Spleen (tissue), 11 donors: ENCODE measurements around the gene DCP1A. TPM values are rescaled to one million over a fixed set of nuclear protein-coding genes. Genes with fewer than 3 reads are reported as not detected.
"Not testable (repeated sequence)": the region's sequence is repeated elsewhere in the genome, so short reads cannot be mapped to it uniquely, and the experiment has no call there.

ENCODE experiments used
- DNase-seq: peaks from one replicate; pipeline ENCODE4 v3.0.0-alpha.2; 2020
- H3K27ac ChIP-seq, 8 donors: fragments of 200-600 bp; sonication (generic) in 7 of 8; 1 replicate in 4 of 8; 2 replicates in 4 of 8; pipeline versions ENCODE4 v1.5.0 to v1.8.0; 2016 to 2021; ENCODE audit warnings: inconsistent platforms in 4 of 8, mild to moderate bottlenecking in 4 of 8, moderate library complexity in 1 of 8
- H3K27me3 ChIP-seq, 7 donors: fragments of 200-600 bp; sonication (generic) in 6 of 7; replicated peaks in 1 of 7; 1 replicate in 4 of 7; 2 replicates in 3 of 7; pipeline versions ENCODE4 v1.5.0 to v1.8.0; 2016 to 2021; ENCODE audit warnings: inconsistent platforms in 3 of 7, mild to moderate bottlenecking in 1 of 7
- H3K36me3 ChIP-seq, 6 donors: fragments of 200-600 bp; sonication (generic) in 5 of 6; 1 replicate in 4 of 6; 2 replicates in 2 of 6; pipeline versions ENCODE4 v1.5.0 to v1.8.0; 2016 to 2021; ENCODE audit warnings: inconsistent platforms in 2 of 6
- H3K4me1 ChIP-seq, 6 donors: fragments of 200-600 bp; sonication (generic) in 5 of 6; 1 replicate in 3 of 6; 2 replicates in 3 of 6; pipeline versions ENCODE4 v1.5.0 to v1.8.0; 2016 to 2021; ENCODE audit warnings: inconsistent platforms in 3 of 6
- H3K4me3 ChIP-seq, 8 donors: fragments of 200-600 bp; sonication (generic) in 7 of 8; 1 replicate in 4 of 8; 2 replicates in 4 of 8; pipeline versions ENCODE4 v1.5.0 to v1.8.0; 2016 to 2021; ENCODE audit warnings: inconsistent platforms in 4 of 8, mild to moderate bottlenecking in 4 of 8, moderate library complexity in 2 of 8
- H3K9me3 ChIP-seq, 8 donors: fragments of 200-600 bp; sonication (generic) in 7 of 8; 1 replicate in 4 of 8; 2 replicates in 4 of 8; pipeline versions ENCODE4 v1.5.0 to v1.8.0; 2016 to 2021; ENCODE audit warnings: inconsistent platforms in 4 of 8
- POLR2A ChIP-seq, 3 donors: fragments of 450-650 bp; IDR thresholded peaks; one replicate each; pipeline ENCODE4 v1.5.1; 2017; ENCODE audit warnings: antibody characterized with exemption in 3 of 3, mild to moderate bottlenecking in 1 of 3
- POLR2AphosphoS5 ChIP-seq, 3 donors: sonication (generic); formaldehyde crosslinking; IDR thresholded peaks; one replicate each; pipeline ENCODE4 v1.5.1; 2017; ENCODE audit warnings: antibody characterized with exemption in 3 of 3
- WGBS, 5 donors: extraction: QIAGEN DNeasy Blood & Tissue Kit in 3 of 5; methylation state at CpG; one replicate each; pipeline versions ENCODE4 v1.1.5 to v1.1.7; 2013 to 2018; 5-methylcytosine and 5-hydroxymethylcytosine counted together
- intact Hi-C: fragments of 100-400 bp; cut with DNase I; formaldehyde crosslinking; loops from one replicate; pipeline ENCODE4 v1.15.0; 2023; ENCODE audit warnings: low total_unique reads
- polyA plus RNA-seq, 3 donors: library from polyadenylated mRNA; stranded (reverse); fragments of 200-250 nt; gene quantifications; one replicate each; pipeline ENCODE4 v1.2.1, GENCODE V29; 2013
- total RNA-seq, 7 donors: library from RNA; depleted of rRNA in 3 of 7; stranded (reverse); fragments of >200 nt in 3 of 7; fragmentation: NEBNext Ultra II Directional in 4 of 7; extraction: Animal tissue kit (Norgen Biotek cat#: 25700) in 4 of 7; gene quantifications; one replicate each; pipeline versions ENCODE4 v1.1.0 to v1.2.1, GENCODE V29; 2016 to 2021
- TF ChIP-seq, protein P1 (sequence below), 11 experiments: fragments of 200-600 bp in 7 of 11; fragments of 450-650 bp in 4 of 11; sonication (generic) in 4 of 11; IDR thresholded peaks in 8 of 11; conservative IDR thresholded peaks in 3 of 11; 1 replicate in 7 of 11; 2 replicates in 4 of 11; pipeline versions ENCODE4 v1.4.0 to v1.8.0; 2016 to 2021; ENCODE audit warnings: antibody characterized with exemption in 11 of 11, inconsistent platforms in 4 of 11, mild to moderate bottlenecking in 1 of 11
- donor health status: healthy with polysubstance abuse.
- donor health status: DM: no; HTN: no; CAD: no; lungs with moderate emphysema.
- donor health status: DM: no; HTN: no; CAD: no.
- donor health status: Bipolar disorder and iron deficiency.
- donor health status: healthy.
- donor health status: DM: no; HTN: no; CAD: no.
- donor health status: DM: yes; HTN: yes; CAD: no.

Gene DCP1A
- total and polyA plus RNA-seq, 10 donors = 4.0 to 28.1 (median 23.3) TPM

- Histone ChIP-seq H3K4me1 (peaks cover 0 to 29% (median 8%) of the 10 kb centered on the region in 6 donors), H3K36me3 (no peaks in the 10 kb centered on the region), H3K4me3 (no peak overlapping the region), H3K27ac (no peak overlapping the region), H3K9me3 (no peaks in the 10 kb centered on the region), H3K27me3 (no peaks in the 10 kb centered on the region)
- no peak for DNase-seq
- WGBS, 5 donors = 71 to 81% (median 76%) methylated on average over 7 to 10 of the region's 10 CpGs
- TF ChIP-seq POLR2AphosphoS5 (IDR thresholded peaks at IDR 0.05) (no peak), POLR2A (IDR thresholded peaks at IDR 0.05) (no peak)
- TF ChIP-seq, protein P1, sequence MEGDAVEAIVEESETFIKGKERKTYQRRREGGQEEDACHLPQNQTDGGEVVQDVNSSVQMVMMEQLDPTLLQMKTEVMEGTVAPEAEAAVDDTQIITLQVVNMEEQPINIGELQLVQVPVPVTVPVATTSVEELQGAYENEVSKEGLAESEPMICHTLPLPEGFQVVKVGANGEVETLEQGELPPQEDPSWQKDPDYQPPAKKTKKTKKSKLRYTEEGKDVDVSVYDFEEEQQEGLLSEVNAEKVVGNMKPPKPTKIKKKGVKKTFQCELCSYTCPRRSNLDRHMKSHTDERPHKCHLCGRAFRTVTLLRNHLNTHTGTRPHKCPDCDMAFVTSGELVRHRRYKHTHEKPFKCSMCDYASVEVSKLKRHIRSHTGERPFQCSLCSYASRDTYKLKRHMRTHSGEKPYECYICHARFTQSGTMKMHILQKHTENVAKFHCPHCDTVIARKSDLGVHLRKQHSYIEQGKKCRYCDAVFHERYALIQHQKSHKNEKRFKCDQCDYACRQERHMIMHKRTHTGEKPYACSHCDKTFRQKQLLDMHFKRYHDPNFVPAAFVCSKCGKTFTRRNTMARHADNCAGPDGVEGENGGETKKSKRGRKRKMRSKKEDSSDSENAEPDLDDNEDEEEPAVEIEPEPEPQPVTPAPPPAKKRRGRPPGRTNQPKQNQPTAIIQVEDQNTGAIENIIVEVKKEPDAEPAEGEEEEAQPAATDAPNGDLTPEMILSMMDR (IDR thresholded peaks at IDR 0.05 in 8 of 11, conservative IDR thresholded peaks at IDR 0.05 in 3 of 11) = no peak
- intact Hi-C loops = no loop called here
Measured at GRCh38 chr3:53273146-53273670, 74.1 kb downstream of the DCP1A start.

GRCh38 chr3:53269888-53270880 is 77.2 kb downstream of the DCP1A start:
- WGBS, 5 donors = 17 to 62% (median 31%) methylated on average over 8 to 12 of the region's 12 CpGs
- intact Hi-C loops = no loop called here
- TF ChIP-seq POLR2AphosphoS5 (IDR thresholded peaks at IDR 0.05) (peak; percentile 65 to 73 (median 68)), POLR2A (IDR thresholded peaks at IDR 0.05) (no peak)
- H3K36me3 ChIP-seq = no peaks in the 10 kb centered on the region
- H3K4me1 ChIP-seq = peaks cover 0 to 29% (median 8%) of the 10 kb centered on the region in 6 donors
- peak; percentile 85 for DNase-seq
- peak overlapping the region; percentile 35 to 92 (median 80) for H3K27ac ChIP-seq
- no peaks in the 10 kb centered on the region for H3K27me3 ChIP-seq
- H3K4me3 ChIP-seq = peak overlapping the region in 3 of 8 donors; percentile 10 to 39 (median 20)
- no peaks in the 10 kb centered on the region for H3K9me3 ChIP-seq

- DNase-seq, H3K36me3 ChIP-seq, H3K9me3 ChIP-seq, H3K4me3 ChIP-seq, H3K27me3 ChIP-seq, intact Hi-C loops: not testable (repeated sequence)
- 90 to 95% (median 92%) methylated on average over 11 of the region's 11 CpGs for WGBS, 5 donors
- Histone ChIP-seq H3K4me1 (peaks cover 0 to 29% (median 8%) of the 10 kb centered on the region in 6 donors), H3K27ac (peak overlapping the region in 7 of 8 donors; percentile 70 to 92 (median 82))
Measured at GRCh38 chr3:53269193-53269592, 78.2 kb downstream of the DCP1A start.

DNA sequence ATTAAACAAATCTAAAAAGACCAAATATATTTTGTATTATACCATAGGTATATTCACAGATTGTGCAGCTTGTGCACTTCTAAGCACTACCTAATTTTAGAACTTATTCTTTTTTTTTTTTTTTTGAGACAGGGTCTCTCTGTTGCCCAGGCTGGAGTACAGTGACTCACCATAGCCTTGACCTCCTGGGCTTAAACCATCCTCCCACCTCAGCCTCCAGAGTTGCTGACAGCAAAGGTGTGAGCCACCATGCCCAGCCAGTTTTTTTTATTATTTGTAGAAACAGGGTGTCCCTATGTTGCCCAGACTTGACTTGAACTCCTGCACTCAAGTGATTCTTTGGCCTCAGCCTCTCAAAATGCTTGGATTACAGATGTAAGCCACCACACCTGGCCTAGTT is 79.6 kb downstream of the DCP1A start:
- Histone ChIP-seq H3K9me3 (no peaks in the 10 kb centered on the region), H3K36me3 (no peaks in the 10 kb centered on the region), H3K4me3 (no peak overlapping the region), H3K27me3 (no peaks in the 10 kb centered on the region), H3K4me1 (peaks cover 0 to 29% (median 8%) of the 10 kb centered on the region in 6 donors), H3K27ac (no peak overlapping the region)
- no peak for DNase-seq
- intact Hi-C loops = no loop called here
- TF ChIP-seq POLR2AphosphoS5 (IDR thresholded peaks at IDR 0.05) (no peak), POLR2A (IDR thresholded peaks at IDR 0.05) (no peak)
- TF ChIP-seq, protein P1 (IDR thresholded peaks at IDR 0.05 in 8 of 11, conservative IDR thresholded peaks at IDR 0.05 in 3 of 11) = no peak

DNA sequence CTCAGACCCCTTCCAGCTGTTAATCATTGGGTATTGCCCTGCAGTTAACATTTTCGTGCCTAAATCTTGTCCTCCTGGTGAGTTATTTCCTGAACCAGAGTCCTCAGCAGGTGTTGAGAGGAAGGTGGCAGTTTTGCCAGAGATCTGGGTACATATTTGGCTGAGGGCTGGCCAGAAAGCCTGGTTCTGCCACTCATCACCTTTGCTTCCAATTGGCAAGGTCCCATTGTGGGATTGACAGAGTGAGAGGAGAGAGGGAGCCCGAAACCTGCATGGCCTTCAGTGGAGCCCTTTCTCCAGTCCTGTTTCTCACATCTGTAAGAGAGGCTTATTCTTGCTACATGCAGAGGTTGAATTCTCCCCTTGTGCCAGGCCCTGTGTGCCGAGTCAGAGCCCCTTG is 82.6 kb downstream of the DCP1A start:
- H3K27me3 ChIP-seq = no peaks in the 10 kb centered on the region
- intact Hi-C loops = no loop called here
- DNase-seq = peak; percentile 24
- H3K9me3 ChIP-seq = no peaks in the 10 kb centered on the region
- no peak overlapping the region for H3K4me3 ChIP-seq
- no peak for TF ChIP-seq POLR2AphosphoS5 (IDR thresholded peaks at IDR 0.05)
- TF ChIP-seq POLR2A (IDR thresholded peaks at IDR 0.05) = no peak
- TF ChIP-seq, protein P1 (IDR thresholded peaks at IDR 0.05 in 8 of 11, conservative IDR thresholded peaks at IDR 0.05 in 3 of 11) = no peak
- no peaks in the 10 kb centered on the region for H3K36me3 ChIP-seq
- WGBS, 5 donors = 67 to 74% (median 73%) methylated on average over 3 of the region's 3 CpGs
- H3K4me1 ChIP-seq = peaks cover 0 to 24% (median 3%) of the 10 kb centered on the region in 6 donors
- H3K27ac ChIP-seq = no peak overlapping the region
